Liver (tissue), 9 donors: ENCODE data around the gene TNFAIP3. TPM values are rescaled to one million over a fixed set of nuclear protein-coding genes. Genes with fewer than 3 reads are reported as not detected.

Source experiments
- DNase-seq: peaks from one replicate; pipeline ENCODE4 v3.0.0-alpha.2; 2017; ENCODE audit warnings: low spot score
- H3K27ac ChIP-seq, 2 donors: one replicate each; pipeline ENCODE4 v1.7.0; 2013; ENCODE audit warnings: inconsistent platforms in 2 of 2, low read length in 2 of 2, control low read depth in 1 of 2, low read depth in 1 of 2, mild to moderate bottlenecking in 1 of 2
- H3K27me3 ChIP-seq, 4 donors: one replicate each; pipeline versions ENCODE4 v1.6.1 to v1.7.0; 2013; ENCODE audit warnings: low read length in 3 of 4, inconsistent platforms in 1 of 4, mild to moderate bottlenecking in 1 of 4, moderate library complexity in 1 of 4; ENCODE audit not compliant: control insufficient read depth in 4 of 4, insufficient read depth in 4 of 4
- H3K36me3 ChIP-seq, 4 donors: one replicate each; pipeline versions ENCODE4 v1.6.1 to v1.7.0; 2013; ENCODE audit warnings: low read length in 3 of 4, mild to moderate bottlenecking in 3 of 4, low read depth in 1 of 4, moderate library complexity in 1 of 4; ENCODE audit not compliant: control insufficient read depth in 4 of 4, insufficient read depth in 3 of 4
- H3K4me1 ChIP-seq, 4 donors: one replicate each; pipeline versions ENCODE4 v1.6.1 to v1.7.0; 2013; ENCODE audit warnings: low read length in 3 of 4, mild to moderate bottlenecking in 3 of 4, moderate library complexity in 1 of 4; ENCODE audit not compliant: control insufficient read depth in 4 of 4, insufficient read depth in 4 of 4
- H3K4me3 ChIP-seq, 3 donors: one replicate each; pipeline versions ENCODE4 v1.6.1 to v1.7.0; 2013; ENCODE audit warnings: low read length in 3 of 3, control low read depth in 1 of 3, low read depth in 1 of 3, mild to moderate bottlenecking in 1 of 3
- H3K9ac ChIP-seq, 2 donors: one replicate each; pipeline ENCODE4 v1.7.0; 2013; ENCODE audit warnings: low read length in 2 of 2, mild to moderate bottlenecking in 2 of 2, moderate library complexity in 2 of 2, control low read depth in 1 of 2, low read depth in 1 of 2
- H3K9me3 ChIP-seq, 4 donors: one replicate each; pipeline versions ENCODE4 v1.6.1 to v1.7.0; 2013; ENCODE audit warnings: low read length in 3 of 4; ENCODE audit not compliant: control insufficient read depth in 4 of 4
- CTCF ChIP-seq: fragments of 150-350 bp; IDR thresholded peaks from 2 replicates; pipeline ENCODE4 v1.5.1; 2017; ENCODE audit warnings: improper control_type of control experiment, low read depth, low read length; ENCODE audit not compliant: missing input control
- EGR1 ChIP-seq, 2 donors: IDR thresholded peaks; 2 replicates each; pipeline ENCODE4 v1.6.1; 2016 to 2018; ENCODE audit warnings: antibody characterized with exemption in 2 of 2, low read depth in 2 of 2
- FOXA1 ChIP-seq: IDR thresholded peaks from 2 replicates; pipeline ENCODE4 v1.6.1; 2016; ENCODE audit warnings: antibody characterized with exemption
- FOXA2 ChIP-seq: IDR thresholded peaks from 2 replicates; pipeline ENCODE4 v1.6.1; 2016; ENCODE audit warnings: antibody characterized with exemption
- GABPA ChIP-seq, 2 donors: IDR thresholded peaks in 1 of 2; conservative IDR thresholded peaks in 1 of 2; 2 replicates each; pipeline ENCODE4 v1.6.1; 2016; ENCODE audit warnings: antibody characterized with exemption in 2 of 2, mild to moderate bottlenecking in 1 of 2, moderate library complexity in 1 of 2
- HNF4A ChIP-seq, 2 donors: conservative IDR thresholded peaks; 2 replicates each; pipeline ENCODE4 v1.6.1; 2016; ENCODE audit warnings: antibody characterized with exemption in 2 of 2, mild to moderate bottlenecking in 2 of 2
- HNF4G ChIP-seq: IDR thresholded peaks from 2 replicates; pipeline ENCODE4 v1.6.1; 2016; ENCODE audit warnings: antibody characterized with exemption
- NR2F2 ChIP-seq: IDR thresholded peaks from 2 replicates; pipeline ENCODE4 v1.6.1; 2016; ENCODE audit warnings: antibody characterized with exemption
- RAD21 ChIP-seq, 2 donors: IDR thresholded peaks; 2 replicates each; pipeline ENCODE4 v1.6.1; 2016; ENCODE audit warnings: antibody characterized with exemption in 2 of 2, mild to moderate bottlenecking in 2 of 2
- RXRA ChIP-seq, 2 donors: IDR thresholded peaks; 2 replicates each; pipeline ENCODE4 v1.6.1; 2017 to 2018; ENCODE audit warnings: antibody characterized with exemption in 2 of 2, mild to moderate bottlenecking in 1 of 2
- SP1 ChIP-seq: IDR thresholded peaks from 2 replicates; pipeline ENCODE4 v1.6.1; 2018; ENCODE audit warnings: antibody characterized with exemption, mild to moderate bottlenecking
- TAF1 ChIP-seq: conservative IDR thresholded peaks from 2 replicates; pipeline ENCODE4 v1.6.1; 2016; ENCODE audit warnings: antibody characterized with exemption, mild to moderate bottlenecking
- YY1 ChIP-seq: IDR thresholded peaks from 2 replicates; pipeline ENCODE4 v1.6.1; 2016; ENCODE audit warnings: antibody characterized with exemption, mild to moderate bottlenecking
- WGBS: extraction: QIAGEN DNeasy Blood & Tissue Kit; methylation state at CpG from one replicate; pipeline ENCODE4 v1.1.7; 2013; 5-methylcytosine and 5-hydroxymethylcytosine counted together
- polyA plus RNA-seq, 2 donors: library from polyadenylated mRNA; stranded (reverse) in 1 of 2; unstranded in 1 of 2; fragments of 200-250 nt in 1 of 2; fragments of >200 nt in 1 of 2; fragmentation: Nextera tagmentation in 1 of 2; extraction: Ambion mirVana in 1 of 2; gene quantifications; one replicate each; pipeline versions ENCODE4 v1.2.1 to v1.2.3, GENCODE V29; 2013 to 2015
- total RNA-seq, 2 donors: library from RNA; depleted of rRNA; stranded (reverse); fragments of >200 nt; gene quantifications; one replicate each; pipeline ENCODE4 v1.2.3, GENCODE V29; 2014
- TF ChIP-seq, protein P1 (sequence below): IDR thresholded peaks from 2 replicates; pipeline ENCODE4 v1.6.1; 2016; ENCODE audit warnings: antibody characterized with exemption
- TF ChIP-seq, protein P2 (sequence below): IDR thresholded peaks from 2 replicates; pipeline ENCODE4 v1.6.1; 2016; ENCODE audit warnings: antibody characterized with exemption
- TF ChIP-seq, protein P3 (sequence below): IDR thresholded peaks from 2 replicates; pipeline ENCODE4 v1.6.1; 2016; ENCODE audit warnings: antibody characterized with exemption
- TF ChIP-seq, protein P4 (sequence below): IDR thresholded peaks from 2 replicates; pipeline ENCODE4 v1.6.1; 2016; ENCODE audit warnings: antibody characterized with exemption, mild to moderate bottlenecking
- donor health status: healthy.
- donor health status: healthy.
- donor health status: healthy.
- donor health status: healthy.
- donor health status: healthy.

TNFAIP3 gene
- total and polyA plus RNA-seq, 4 donors, result 4.5 to 8.0 (median 6.7) TPM

DNA sequence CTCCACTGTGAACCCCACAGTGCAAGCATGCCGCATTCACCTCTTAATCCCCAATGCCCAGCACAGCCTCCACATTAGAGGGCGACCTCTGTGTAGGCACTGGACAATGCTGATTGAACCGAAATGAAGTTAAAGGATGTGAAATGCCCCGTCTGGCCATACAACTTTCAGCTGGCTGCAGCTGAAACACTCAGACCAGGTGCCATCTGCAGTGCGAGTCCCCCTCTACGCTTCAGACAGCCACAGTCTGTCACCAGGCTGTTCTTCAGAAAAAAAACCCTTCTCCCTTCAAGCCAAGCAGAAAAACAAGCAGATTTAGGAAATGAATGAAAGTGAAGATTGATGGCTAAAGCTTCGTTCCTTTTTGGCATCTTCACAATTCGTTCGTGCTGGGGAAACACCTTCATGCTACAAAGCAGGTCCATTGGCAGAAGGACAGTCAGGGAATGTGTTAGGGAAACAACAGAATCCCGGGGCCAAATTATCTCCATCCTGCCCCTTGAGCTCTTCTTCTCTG lies 44.7 kb downstream of the TNFAIP3 start:
- Histone ChIP-seq H3K27ac (no peak overlapping the region), H3K9ac (no peak overlapping the region), H3K4me3 (no peak overlapping the region), H3K27me3 (no peaks in the 10 kb centered on the region), H3K4me1 (no peaks in the 10 kb centered on the region), H3K9me3 (peaks cover 0 to 2% (median 0%) of the 10 kb centered on the region in 4 donors), H3K36me3 (no peaks in the 10 kb centered on the region)
- DNase-seq, result no peak
- TF ChIP-seq GABPA (IDR thresholded peaks at IDR 0.05 in 1 of 2, conservative IDR thresholded peaks at IDR 0.05 in 1 of 2), result no peak
- WGBS, result 82% methylated on average over 10 of the region's 10 CpGs

DNA sequence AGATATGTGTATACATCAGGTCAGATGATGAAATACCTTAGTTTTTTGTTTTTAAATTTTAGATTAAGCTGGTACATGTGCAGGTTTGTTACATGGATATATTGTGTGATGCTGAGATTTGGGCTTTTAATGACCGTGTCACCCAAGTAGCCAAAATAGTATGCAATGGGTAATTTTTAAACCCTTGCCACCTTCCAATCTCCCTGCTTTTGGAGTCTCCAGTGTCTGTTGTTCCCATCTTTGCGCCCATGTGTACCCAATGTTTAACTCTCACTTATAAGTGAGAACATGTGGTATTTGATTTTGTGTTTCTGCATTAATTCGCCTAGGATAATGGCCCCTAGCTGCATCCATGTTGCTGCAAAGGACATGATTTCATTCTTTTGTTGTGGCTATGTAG lies 45.8 kb downstream of the TNFAIP3 start:
- Histone ChIP-seq H3K36me3 (no peaks in the 10 kb centered on the region), H3K27ac (no peak overlapping the region), H3K9ac (no peak overlapping the region), H3K9me3 (peaks cover 0 to 2% (median 0%) of the 10 kb centered on the region in 4 donors), H3K4me1 (no peaks in the 10 kb centered on the region), H3K4me3 (no peak overlapping the region), H3K27me3 (no peaks in the 10 kb centered on the region)
- DNase-seq, result no peak
- 81% methylated on average over 3 of the region's 3 CpGs for WGBS
- no peak for TF ChIP-seq FOXA1
- TF ChIP-seq SP1, result no peak
- TF ChIP-seq, protein P1, sequence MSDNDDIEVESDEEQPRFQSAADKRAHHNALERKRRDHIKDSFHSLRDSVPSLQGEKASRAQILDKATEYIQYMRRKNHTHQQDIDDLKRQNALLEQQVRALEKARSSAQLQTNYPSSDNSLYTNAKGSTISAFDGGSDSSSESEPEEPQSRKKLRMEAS, result no peak
- TF ChIP-seq, protein P2, sequence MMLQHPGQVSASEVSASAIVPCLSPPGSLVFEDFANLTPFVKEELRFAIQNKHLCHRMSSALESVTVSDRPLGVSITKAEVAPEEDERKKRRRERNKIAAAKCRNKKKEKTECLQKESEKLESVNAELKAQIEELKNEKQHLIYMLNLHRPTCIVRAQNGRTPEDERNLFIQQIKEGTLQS, result no peak
- TF ChIP-seq HNF4A (conservative IDR thresholded peaks at IDR 0.05), result no peak
- no peak for TF ChIP-seq YY1
- TF ChIP-seq TAF1, result no peak
- TF ChIP-seq, protein P3, sequence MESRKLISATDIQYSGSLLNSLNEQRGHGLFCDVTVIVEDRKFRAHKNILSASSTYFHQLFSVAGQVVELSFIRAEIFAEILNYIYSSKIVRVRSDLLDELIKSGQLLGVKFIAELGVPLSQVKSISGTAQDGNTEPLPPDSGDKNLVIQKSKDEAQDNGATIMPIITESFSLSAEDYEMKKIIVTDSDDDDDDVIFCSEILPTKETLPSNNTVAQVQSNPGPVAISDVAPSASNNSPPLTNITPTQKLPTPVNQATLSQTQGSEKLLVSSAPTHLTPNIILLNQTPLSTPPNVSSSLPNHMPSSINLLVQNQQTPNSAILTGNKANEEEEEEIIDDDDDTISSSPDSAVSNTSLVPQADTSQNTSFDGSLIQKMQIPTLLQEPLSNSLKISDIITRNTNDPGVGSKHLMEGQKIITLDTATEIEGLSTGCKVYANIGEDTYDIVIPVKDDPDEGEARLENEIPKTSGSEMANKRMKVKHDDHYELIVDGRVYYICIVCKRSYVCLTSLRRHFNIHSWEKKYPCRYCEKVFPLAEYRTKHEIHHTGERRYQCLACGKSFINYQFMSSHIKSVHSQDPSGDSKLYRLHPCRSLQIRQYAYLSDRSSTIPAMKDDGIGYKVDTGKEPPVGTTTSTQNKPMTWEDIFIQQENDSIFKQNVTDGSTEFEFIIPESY, result no peak
- TF ChIP-seq CTCF, result no peak
- no peak for TF ChIP-seq HNF4G
- no peak for TF ChIP-seq GABPA (IDR thresholded peaks at IDR 0.05 in 1 of 2, conservative IDR thresholded peaks at IDR 0.05 in 1 of 2)
- no peak for TF ChIP-seq RXRA (IDR thresholded peaks at IDR 0.05)
- no peak for TF ChIP-seq EGR1 (IDR thresholded peaks at IDR 0.05; ENCODE audit: low read depth in 2 of 2)
- no peak for TF ChIP-seq NR2F2
- no peak for TF ChIP-seq FOXA2

GRCh38 chr6:137913434-137913833 lies 46.4 kb downstream of the TNFAIP3 start:
- 85% methylated on average over 3 of the region's 3 CpGs for WGBS
- H3K4me1 ChIP-seq, result no peaks in the 10 kb centered on the region
- H3K9me3 ChIP-seq, result peaks cover 0 to 2% (median 0%) of the 10 kb centered on the region in 4 donors
- H3K36me3 ChIP-seq, result no peaks in the 10 kb centered on the region
- H3K4me3 ChIP-seq, result no peak overlapping the region
- H3K27me3 ChIP-seq, result no peaks in the 10 kb centered on the region
- no peak overlapping the region for H3K9ac ChIP-seq
- no peak overlapping the region for H3K27ac ChIP-seq
- DNase-seq, result no peak
- TF ChIP-seq RXRA (IDR thresholded peaks at IDR 0.05) (no peak), YY1 (no peak), HNF4A (conservative IDR thresholded peaks at IDR 0.05) (no peak), FOXA1 (no peak), CTCF (no peak), RAD21 (IDR thresholded peaks at IDR 0.05) (no peak), TAF1 (no peak), SP1 (no peak), GABPA (IDR thresholded peaks at IDR 0.05 in 1 of 2, conservative IDR thresholded peaks at IDR 0.05 in 1 of 2) (no peak), HNF4G (no peak), FOXA2 (no peak)
- TF ChIP-seq, protein P4, sequence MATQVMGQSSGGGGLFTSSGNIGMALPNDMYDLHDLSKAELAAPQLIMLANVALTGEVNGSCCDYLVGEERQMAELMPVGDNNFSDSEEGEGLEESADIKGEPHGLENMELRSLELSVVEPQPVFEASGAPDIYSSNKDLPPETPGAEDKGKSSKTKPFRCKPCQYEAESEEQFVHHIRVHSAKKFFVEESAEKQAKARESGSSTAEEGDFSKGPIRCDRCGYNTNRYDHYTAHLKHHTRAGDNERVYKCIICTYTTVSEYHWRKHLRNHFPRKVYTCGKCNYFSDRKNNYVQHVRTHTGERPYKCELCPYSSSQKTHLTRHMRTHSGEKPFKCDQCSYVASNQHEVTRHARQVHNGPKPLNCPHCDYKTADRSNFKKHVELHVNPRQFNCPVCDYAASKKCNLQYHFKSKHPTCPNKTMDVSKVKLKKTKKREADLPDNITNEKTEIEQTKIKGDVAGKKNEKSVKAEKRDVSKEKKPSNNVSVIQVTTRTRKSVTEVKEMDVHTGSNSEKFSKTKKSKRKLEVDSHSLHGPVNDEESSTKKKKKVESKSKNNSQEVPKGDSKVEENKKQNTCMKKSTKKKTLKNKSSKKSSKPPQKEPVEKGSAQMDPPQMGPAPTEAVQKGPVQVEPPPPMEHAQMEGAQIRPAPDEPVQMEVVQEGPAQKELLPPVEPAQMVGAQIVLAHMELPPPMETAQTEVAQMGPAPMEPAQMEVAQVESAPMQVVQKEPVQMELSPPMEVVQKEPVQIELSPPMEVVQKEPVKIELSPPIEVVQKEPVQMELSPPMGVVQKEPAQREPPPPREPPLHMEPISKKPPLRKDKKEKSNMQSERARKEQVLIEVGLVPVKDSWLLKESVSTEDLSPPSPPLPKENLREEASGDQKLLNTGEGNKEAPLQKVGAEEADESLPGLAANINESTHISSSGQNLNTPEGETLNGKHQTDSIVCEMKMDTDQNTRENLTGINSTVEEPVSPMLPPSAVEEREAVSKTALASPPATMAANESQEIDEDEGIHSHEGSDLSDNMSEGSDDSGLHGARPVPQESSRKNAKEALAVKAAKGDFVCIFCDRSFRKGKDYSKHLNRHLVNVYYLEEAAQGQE, result no peak
